Activated CD4-positive, alpha-beta T cell treated with anti-CD3 and anti-CD28 coated beads, Interleukin-2, Interleukin-4, amounts not matched to agents 100 ng/mL and 50 ng/mL, durations not matched to agents 16 hours and 8 hours (primary cell): ENCODE data around the gene CRABP1.

ENCODE experiments used
- DNase-seq: peaks from one replicate; pipeline ENCODE4 v3.0.0-alpha.2; 2020; ENCODE audit warnings: low spot score

The CRABP1 gene

GRCh38 chr15:78317145-78317836 is 22.9 kb upstream of the CRABP1 start:
- no peak for DNase-seq

- no peak for DNase-seq
These were observed 20.6 kb upstream of the CRABP1 start for GRCh38 chr15:78319588-78319987.

- DNase-seq, result no peak
These were observed 20.0 kb upstream of the CRABP1 start for GRCh38 chr15:78320183-78320582.

- no peak for DNase-seq
These were observed 19.0 kb upstream of the CRABP1 start for GRCh38 chr15:78321041-78321570.

DNA sequence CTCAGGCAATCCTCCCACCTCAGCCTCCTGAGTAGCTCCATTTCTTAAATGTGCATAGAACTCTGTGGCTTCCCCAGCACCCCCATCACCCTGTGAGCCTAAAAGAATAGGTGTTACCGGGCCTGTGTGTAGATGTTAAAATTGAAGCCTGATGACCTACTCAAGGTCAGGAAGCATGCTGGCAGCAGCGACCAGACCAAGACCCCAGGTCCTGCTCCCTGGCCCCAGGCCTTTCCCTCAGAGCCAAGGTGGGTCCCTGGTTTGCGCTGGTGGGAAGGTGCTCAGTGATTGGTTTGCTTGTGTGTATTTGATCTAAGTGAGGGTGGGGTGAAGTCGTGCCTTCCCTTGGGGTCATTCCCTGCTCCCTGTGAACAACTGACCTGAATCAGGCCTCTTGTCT is 18.4 kb upstream of the CRABP1 start:
- DNase-seq, result no peak

GRCh38 chr15:78322243-78322642 is 17.9 kb upstream of the CRABP1 start:
- no peak for DNase-seq

GRCh38 chr15:78322724-78323521 is 17.2 kb upstream of the CRABP1 start:
- no peak for DNase-seq

DNA sequence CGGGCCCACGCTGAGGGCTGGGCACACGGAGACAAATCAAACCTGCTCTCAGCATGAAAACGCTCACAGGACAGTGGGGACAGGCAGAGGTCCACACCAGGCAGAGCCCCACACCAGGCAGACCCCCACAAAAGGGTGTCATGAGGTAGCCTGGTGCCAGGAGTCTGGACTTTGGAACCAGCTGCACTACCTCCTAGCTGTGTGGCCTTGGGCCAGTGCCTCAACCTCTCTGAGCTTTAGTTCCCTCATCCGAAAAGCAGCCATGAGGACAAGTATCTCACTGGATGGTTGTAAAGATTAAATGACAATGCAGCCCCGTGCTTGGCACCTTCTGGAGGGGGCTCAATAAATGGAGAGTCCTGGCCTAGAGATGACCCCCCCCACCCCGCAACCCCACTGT is 16.5 kb upstream of the CRABP1 start:
- no peak for DNase-seq

DNA sequence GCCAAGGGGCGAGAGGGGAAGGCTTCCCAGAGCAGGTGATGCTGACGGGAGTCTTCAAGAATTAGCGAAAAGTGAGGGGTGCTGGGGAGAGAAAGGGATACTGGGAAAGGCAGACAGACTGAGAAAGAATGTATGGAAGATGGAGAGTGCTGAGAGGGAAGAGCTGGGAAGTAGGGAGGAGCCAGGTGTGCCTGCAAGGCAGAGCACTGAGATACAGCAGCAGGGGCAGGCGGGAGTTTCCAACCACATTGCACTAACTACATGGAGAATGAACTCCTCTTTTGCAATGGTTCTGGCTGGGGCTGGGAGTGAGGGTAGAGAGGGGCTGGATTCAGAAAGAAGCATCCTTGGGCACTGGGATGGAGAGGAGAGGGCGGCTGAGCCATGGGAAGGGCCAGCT is 16.0 kb upstream of the CRABP1 start:
- DNase-seq, result no peak

DNA sequence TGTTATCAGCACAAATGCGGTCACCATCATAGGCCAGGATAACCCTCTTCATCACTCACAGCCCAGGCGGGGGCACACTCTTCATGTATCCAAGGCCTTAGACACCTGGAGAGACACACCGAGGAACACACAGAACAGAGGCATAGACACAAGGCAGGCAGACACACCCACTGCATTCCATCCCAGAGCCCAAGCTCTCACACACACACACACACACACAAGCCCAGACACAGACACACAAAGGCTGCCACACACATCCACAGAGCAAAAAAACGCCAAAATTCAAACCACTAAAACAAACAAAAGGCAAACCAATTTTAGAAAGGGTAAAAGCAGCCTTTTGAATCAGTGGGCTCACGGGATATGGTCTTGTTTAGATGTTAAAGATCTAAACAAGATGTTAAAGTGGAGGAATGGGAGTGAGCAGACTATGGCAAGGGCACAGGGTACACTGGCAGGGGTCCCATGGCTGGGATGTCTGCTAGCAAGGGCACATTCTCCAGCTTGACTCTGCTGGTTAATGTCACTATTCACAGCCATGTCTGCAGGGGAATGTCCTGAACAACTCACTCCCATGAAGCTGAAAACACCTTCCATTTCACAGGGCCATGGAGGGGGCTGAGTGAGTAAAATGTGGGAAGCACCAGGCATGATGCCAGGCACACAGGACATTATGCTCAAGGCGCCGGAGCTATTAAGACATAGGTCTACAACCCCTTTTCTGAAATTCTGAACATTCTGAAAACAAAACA is 14.9 kb upstream of the CRABP1 start:
- no peak for DNase-seq

DNA sequence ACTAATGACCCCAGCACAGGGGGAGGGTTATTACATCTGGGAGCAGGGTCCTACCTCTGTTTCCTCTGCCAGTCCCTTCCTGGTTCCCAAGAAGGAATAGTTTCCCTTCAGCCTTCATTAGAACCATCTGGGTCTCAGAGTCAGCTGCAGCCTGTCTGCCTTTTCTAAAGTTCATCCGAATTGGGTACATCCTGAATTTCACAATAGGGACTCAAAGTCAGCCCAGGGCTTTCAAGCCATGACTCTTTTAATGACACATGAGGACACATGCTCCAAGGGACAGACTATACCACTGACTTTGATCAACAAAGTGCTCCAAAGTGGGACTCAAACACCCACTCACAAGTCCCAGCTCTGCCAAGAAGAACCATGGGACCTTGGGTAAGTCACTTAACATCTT is 12.7 kb upstream of the CRABP1 start:
- no peak for DNase-seq

DNA sequence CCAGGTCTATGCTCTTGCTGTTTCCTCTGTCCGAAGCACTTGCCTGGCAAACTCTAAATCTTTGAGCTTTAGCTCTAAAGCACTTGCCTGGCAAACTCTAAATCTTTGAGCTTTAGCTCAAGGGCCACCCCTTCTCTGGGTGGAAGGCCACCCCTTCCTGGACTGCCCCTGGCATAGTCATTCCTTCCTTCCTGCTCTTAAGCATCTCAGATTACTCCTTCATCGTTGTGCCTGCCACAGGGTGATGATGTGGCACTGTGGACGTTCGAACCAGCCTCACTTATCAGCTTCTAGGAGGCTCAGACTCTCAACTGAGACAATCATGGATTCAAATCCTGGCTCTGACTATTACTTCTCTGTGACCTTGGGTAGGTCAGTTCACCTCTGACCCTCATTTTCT is 10.5 kb upstream of the CRABP1 start:
- DNase-seq, result no peak

DNA sequence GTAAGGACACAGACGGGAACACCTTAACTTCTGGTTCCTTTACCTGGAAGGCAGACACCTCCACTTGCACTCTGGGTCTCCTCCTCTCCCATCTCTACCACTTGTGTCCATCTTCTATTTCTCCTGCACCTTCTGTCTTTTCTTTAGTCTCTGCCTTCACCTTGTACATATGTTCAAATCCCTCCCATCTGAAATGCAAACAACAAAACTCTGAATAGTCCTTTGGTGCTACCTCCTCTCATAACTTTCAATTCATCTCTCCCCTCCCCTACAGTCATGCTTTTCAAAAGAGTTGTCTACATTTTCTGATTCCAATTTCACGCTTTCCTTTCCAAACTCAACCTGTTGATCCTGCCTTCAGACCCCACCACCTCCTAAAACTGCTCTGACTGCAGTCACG is 5.3 kb upstream of the CRABP1 start:
- no peak for DNase-seq

- no peak for DNase-seq
These were observed 4.2 kb upstream of the CRABP1 start for GRCh38 chr15:78335985-78336384.

GRCh38 chr15:78338781-78339180 is 1.4 kb upstream of the CRABP1 start:
- DNase-seq, result no peak

- no peak for DNase-seq
These were observed 594 bp upstream of the CRABP1 start for GRCh38 chr15:78339559-78339958.

DNA sequence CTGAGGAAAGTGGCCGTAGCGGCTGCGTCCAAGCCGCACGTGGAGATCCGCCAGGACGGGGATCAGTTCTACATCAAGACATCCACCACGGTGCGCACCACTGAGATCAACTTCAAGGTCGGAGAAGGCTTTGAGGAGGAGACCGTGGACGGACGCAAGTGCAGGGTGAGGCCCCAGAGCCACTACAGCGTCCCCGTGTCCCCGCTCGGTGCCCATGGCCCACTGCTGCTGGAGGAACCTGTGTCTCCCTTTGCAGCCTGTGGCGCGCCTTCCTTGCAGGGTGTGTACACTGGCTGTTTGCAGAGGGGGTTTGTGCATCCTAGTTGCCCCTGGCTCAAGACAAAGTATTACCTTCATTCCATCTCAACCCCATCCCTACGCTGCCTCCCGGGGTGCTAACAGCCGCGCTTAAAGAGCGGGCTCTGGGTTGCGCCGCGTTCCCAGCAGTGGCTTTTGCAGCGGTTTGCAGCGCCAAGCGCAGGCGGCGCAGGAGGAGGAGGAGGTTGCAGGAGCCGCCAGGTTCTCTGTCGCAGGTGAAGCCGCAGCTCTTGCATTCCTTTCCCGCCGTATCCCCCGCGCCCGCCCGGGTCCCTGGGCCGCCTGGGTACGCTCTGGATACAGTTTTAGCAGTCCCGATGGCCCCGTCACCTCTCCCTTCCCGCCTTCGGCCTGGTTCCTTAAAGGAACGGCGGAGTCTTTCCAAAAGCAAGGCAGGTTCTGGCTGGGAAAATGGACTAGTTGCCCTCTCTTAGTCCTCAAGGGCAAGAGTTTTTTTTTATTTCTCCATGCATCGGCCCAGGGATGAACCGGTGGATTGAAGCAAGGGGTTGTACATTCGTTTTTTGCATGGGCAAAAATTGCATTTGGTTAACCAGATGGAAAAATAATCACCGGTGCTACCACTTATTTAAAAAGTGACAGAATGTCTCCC is 1.2 kb downstream of the CRABP1 start:
- DNase-seq, result no peak

GRCh38 chr15:78342021-78342420 is 1.9 kb downstream of the CRABP1 start:
- DNase-seq, result no peak

GRCh38 chr15:78343276-78344060 is 3.3 kb downstream of the CRABP1 start:
- DNase-seq, result no peak

- DNase-seq, result no peak
These were observed 5.4 kb downstream of the CRABP1 start for GRCh38 chr15:78345396-78346125.
